NCI-H510A (cell line): ENCODE data around the gene NBPF8.
A peak's percentile ranks its signal among the peaks of the same experiment; 100 is the strongest.
"Not testable (repeated sequence)": the region's sequence is repeated elsewhere in the genome, so short reads cannot be mapped to it uniquely, and the experiment has no call there.

Experiments
- DNase-seq: peaks from one replicate; lab custom pipeline; 2025; lab: John Stamatoyannopoulos, UW

The NBPF8 gene

GRCh38 chr1:120414911-120415480 lies at the start of gene NBPF8:
TSS of gene NBPF8 (plus strand) at chr1:120415035. CDS start at chr1:120436523, 21,488 bp downstream.
- DNase-seq = not testable (repeated sequence)

DNA sequence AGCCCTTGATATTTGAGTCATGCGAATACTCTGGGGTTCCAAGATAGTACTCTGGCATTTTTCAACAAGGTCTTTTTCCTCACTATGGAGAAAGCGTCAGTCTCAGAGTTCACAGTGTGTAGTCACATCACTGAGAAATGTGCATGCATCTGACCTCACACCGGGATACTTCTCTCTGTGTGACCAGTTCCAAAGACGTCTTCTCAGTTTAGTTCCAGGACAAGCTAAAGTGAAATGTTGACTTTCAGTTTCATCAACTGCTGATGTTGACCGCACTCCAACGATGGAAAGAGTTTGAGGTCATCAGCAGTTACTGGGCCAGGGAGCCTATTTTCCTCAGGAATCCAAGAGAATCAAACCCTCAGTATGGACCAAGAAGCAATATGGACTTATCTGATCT lies 47.1 kb upstream of the NBPF8 start:
- not testable (repeated sequence) for DNase-seq

- not testable (repeated sequence) for DNase-seq
Observed at GRCh38 chr1:120386651-120387050, 28.2 kb upstream of the NBPF8 start.

GRCh38 chr1:120388597-120389126 lies 26.2 kb upstream of the NBPF8 start:
- peak; percentile 50 for DNase-seq

GRCh38 chr1:120391365-120391764 lies 23.5 kb upstream of the NBPF8 start:
- not testable (repeated sequence) for DNase-seq

DNA sequence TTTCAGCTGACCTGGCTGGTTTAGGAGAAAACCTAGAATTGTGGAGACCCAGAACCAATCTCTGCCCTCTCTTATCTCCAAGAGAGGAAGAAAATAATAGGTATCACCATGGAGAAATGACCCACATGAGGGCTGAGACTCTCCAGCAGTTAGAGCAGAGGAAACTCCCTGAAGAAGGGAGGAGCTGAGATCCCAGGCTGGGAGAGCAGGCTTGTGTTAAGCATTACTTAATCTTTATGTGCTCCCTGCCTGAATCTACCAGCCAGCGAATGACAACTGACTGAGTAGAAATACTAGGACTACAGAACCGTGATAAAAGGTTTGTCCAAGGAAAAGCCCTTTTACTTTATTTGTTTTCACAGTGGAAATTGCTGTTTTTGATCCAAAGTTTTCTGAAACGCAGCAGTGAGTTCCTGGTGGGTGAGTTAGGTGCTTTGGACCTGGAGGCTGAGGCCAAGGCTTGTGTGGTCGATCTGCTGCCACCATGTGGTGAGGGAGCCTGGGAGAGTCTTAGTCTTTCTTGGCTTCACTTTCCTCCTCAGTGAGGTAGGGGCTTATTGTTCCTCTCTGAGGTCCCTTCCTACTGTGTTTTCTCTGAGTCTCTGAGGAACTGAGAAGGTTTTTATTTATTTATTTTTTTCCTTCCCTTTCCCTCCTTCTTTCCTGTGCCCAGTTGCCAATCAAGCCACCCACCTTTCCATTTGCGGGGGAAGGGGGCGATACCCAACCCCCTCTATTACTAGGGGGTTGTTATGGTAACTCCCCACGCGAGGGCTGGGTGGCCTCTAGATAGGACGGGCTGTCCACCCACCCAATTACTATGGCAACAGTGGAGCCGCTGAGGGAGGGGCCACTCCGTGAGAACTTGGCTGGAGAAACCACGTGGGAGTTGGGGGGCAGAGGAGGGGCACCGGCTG lies 21.3 kb upstream of the NBPF8 start:
- DNase-seq = not testable (repeated sequence)

- DNase-seq = not testable (repeated sequence)
Observed at GRCh38 chr1:120405348-120405747, 9.5 kb upstream of the NBPF8 start.

- not testable (repeated sequence) for DNase-seq
Observed at GRCh38 chr1:120414451-120414850, 384 bp upstream of the NBPF8 start.

DNA sequence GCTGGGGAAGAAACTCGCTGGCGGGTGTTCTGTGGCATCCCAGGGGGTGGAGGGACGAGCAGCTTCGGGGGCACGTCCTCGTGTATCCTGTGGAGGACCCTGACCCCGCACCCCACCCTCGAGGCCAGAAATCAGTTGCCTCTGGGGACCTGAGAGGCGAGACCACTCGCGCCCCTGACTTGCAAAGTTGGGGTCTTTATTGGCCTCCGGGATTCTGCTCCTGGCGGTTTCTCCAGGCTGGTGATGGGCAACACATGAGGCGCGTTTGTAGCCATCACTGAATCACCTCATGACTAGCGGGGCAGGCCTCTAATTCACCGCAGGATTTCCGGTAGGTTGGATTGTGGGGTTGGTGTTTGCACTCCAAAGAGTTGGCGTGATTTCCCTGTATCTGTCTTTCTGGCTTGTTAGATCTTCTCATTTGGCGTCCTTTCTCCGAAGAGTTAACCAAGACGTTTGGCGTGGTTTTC lies 692 bp downstream of the NBPF8 start:
- not testable (repeated sequence) for DNase-seq

DNA sequence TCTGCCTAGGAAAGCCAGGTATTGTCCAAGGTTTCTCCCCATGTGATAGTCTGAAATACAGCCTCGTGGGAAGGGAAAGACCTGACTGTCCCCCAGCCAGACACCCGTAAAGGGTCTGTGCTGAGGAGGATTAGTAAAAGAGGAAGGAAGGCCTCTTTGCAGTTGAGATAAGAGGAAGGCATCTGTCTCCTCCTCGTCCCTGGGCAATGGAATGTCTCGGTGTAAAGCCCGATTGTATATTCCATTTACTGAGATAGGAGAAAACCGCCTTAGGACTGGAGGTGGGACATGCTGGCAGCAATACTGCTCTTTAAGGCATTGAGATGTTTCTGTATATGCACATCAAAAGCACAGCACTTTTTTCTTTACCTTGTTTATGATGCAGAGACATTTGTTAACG lies 10.2 kb downstream of the NBPF8 start:
- not testable (repeated sequence) for DNase-seq

DNA sequence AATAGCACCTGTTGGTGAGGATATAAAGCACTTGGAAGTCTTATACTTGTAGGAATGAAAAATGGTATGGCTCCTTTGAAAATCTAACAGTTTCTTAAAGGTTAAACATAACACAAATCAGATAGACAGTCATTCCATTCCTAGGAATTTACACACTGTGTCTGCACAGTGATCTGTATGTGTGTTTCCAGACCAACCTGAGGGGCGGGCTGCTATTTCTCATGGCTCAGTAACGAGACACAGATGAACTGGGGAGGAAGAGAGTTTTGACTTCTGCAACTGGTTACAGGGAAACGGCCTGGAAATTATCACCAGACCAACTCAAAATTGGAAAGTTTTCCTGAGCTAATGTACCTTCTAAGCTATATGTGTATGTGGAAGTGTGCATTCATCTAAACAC lies 16.8 kb downstream of the NBPF8 start:
- not testable (repeated sequence) for DNase-seq

GRCh38 chr1:120433831-120434230 lies 19.0 kb downstream of the NBPF8 start:
- not testable (repeated sequence) for DNase-seq

GRCh38 chr1:120449124-120449523 lies 34.3 kb downstream of the NBPF8 start:
- not testable (repeated sequence) for DNase-seq
